Daoy (cell line): Measurements from ENCODE around the gene PLSCR3. TPM values are rescaled to one million over a fixed set of nuclear protein-coding genes. Genes with fewer than 3 reads are reported as not detected.
"Not testable (repeated sequence)": the region's sequence is repeated elsewhere in the genome, so short reads cannot be mapped to it uniquely, and the experiment has no call there.

Experiments used
- DNase-seq: peaks from one replicate; pipeline ENCODE4 v3.0.0-alpha.2; 2015; ENCODE audit warnings: low read depth
- total RNA-seq: library from RNA; depleted of rRNA; stranded (reverse); fragments of >200 nt; shearing (Covaris generic); gene quantifications from 2 replicates; pipeline ENCODE4 v1.2.3, GENCODE V29; 2014

PLSCR3 gene
- total RNA-seq, 1 experiment from 2014 or later = 14.1 TPM

- peak; percentile 29 for DNase-seq
Observed at GRCh38 chr17:7380855-7381683, 13.3 kb downstream of the PLSCR3 start, which contains the start of gene TNK1. TSS of gene TNK1 (plus strand) at chr17:7381089. CDS start at chr17:7382927, 1,838 bp downstream.

DNA sequence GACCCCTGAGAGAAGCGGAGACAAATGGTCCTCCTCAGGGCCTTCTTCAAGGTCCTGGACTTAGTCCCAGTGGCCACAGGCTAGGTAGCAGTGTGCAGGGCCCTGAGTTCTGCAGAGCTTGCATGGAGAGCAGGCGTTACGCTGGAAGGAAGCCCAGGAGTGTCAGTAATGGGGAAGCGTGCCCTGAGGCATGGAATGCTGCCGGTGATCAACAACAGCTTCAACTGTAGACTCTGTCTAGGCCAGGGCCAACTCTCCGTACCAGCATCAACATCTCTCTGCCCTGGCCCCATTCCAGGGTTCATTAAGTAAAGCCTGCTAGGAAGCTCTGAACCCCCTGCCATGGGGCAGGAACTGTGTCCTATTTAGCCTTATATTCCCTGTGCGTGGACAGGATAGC lies 14.0 kb downstream of the PLSCR3 start:
- DNase-seq = peak; percentile 24

DNA sequence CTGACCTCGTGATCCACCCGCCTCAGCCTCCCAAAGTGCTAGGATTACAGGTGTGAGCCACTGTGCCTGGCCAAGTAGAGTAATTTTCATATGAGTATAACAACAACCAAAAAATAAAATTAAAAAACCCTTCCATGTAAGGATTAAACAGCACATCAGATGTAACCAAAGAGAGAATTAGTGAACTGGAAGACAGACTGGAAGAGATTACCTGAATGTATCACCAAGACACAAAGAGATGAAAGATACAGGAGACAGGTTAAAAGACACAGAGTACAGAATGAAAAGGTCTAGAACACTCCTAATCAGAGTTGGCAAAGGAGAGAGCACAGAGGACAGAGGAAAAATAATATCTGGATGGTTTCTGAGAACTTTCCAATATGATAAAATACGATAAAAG lies 15.2 kb downstream of the PLSCR3 start:
- no peak for DNase-seq

- no peak for DNase-seq
Observed at GRCh38 chr17:7374353-7374752, 20.0 kb downstream of the PLSCR3 start.

DNA sequence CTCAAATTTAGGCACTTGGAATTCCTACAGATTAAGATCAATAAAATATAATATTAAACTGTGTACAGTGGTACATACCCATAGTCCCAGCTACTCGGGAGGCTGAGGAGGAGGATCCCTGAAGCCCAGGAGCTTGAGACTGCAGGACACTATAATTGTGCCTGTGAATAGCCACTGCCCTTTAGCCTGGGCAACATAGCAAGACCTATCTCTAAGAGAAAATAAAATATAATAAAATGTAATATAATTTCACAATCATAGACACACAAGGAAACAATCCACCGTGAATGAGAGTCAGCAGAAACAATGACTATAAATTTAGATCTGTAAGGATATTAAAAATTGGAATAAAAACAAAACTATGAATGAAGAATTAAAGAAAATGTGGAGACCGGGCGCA lies 23.5 kb downstream of the PLSCR3 start:
- DNase-seq = no peak

GRCh38 chr17:7369825-7370224 lies 24.5 kb downstream of the PLSCR3 start:
- no peak for DNase-seq

DNA sequence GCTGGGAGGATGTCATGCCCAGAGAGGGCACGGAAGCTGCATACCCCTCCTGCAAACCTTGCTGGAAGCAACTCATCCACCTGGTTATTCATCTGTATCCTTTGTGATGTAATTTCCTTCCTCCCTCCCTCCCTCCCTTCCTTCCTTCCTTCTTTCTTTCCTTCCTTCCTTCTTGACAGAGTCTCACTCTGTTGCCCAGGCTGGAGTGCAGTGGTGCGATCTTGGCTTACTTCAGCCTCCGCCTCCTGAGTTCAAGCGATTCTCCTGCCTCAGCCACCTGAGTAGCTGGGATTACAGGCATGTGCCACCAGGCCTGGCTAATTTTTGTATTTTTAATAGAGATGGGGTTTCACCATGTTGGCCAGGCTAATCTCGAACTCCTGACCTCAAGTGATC lies 25.7 kb downstream of the PLSCR3 start:
- DNase-seq = not testable (repeated sequence)

DNA sequence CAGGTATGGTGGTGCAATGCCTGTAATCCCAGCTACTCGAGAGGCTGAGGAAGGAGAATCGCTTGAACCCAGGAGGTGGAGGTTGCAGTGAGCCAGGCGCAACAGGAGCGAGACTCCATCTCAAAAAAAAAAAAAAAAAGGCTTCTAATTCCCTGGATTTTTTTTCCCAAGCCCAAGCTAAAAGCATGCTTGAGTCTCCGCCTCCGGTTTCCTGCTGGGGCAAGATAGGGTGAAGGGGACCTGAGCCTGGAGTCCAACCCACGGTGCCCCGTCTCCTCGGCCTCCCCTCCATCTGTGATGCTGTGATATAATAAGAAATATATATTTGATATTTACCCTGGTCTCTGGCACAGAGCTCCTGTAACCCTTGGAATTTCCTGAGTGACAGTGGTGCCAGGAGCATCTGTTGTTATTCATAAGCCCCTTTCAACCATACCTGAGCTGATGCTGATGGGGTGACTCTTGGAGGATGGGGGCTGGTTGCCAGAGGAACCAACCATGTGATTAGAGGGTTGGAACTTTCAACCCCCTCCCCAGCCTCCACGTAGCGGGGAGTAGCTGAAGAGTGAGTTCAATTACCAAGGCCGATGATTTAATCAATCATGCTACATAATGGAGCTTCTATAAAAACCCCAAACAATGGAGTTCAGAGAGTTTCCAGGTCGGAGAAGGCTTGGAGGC lies 26.3 kb downstream of the PLSCR3 start:
- no peak for DNase-seq

- no peak for DNase-seq
Observed at GRCh38 chr17:7367083-7367482, 27.2 kb downstream of the PLSCR3 start.

GRCh38 chr17:7365963-7366362 lies 28.4 kb downstream of the PLSCR3 start:
- DNase-seq = not testable (repeated sequence)

DNA sequence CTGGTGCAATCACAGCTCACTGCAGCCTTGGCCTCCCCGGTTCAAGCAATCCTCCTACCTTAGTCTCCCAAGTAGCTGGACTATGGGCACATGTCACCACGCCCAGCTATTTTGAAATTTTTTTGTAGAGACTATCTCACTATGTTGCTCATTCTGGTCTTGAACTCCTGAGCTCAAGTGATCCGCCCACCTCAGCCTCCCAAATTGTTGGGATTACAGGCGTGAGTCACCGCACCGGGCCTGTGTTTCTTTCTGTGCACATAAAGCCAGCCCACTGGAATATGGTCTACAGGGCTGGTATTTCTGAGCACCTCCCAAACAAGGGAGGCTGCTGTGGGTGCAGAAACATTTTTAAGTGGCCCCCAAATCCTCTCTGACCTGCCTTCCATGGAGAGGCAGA lies 31.0 kb downstream of the PLSCR3 start:
- peak; percentile 63 for DNase-seq

- DNase-seq = no peak
Observed at GRCh38 chr17:7361906-7362305, 32.4 kb downstream of the PLSCR3 start.

DNA sequence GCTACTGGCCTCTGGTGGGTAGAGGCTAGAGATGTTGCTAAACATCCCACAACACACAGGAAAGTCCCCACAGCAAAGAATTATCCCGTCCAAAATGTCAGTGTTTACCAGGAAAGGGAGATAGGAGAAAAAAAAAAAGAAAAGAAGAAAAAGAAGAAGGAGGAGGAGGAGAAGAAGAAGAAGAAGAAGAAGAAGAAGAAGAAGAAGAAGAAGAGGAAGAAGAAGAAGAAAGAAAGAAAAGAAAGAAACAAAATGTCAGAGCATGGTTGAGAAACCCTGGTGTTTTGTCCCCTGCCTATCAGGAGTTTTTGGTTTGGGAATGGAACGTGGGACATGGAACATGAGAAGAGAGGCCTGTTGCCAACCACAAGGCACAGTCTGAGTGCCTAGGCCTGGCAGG lies 36.9 kb downstream of the PLSCR3 start:
- no peak for DNase-seq

DNA sequence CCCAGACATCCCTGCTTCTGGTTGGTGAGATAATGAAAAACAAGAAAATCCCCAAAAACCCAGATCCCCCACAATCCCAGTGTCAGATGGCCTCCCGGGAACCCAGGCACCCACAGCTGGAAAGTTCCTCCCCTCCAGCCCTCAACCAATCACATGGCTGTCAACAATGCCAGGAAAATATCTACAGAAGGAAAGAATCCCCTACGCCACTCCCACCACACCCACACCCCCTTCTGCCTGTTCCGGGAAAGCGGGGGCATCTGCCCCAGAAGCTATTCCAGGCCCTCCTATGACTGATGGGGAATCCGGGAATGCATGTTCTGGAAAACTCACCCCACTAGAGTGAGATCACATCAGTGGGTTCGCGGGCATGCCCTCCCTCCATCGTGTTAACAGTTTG lies 37.6 kb downstream of the PLSCR3 start:
- DNase-seq = no peak

DNA sequence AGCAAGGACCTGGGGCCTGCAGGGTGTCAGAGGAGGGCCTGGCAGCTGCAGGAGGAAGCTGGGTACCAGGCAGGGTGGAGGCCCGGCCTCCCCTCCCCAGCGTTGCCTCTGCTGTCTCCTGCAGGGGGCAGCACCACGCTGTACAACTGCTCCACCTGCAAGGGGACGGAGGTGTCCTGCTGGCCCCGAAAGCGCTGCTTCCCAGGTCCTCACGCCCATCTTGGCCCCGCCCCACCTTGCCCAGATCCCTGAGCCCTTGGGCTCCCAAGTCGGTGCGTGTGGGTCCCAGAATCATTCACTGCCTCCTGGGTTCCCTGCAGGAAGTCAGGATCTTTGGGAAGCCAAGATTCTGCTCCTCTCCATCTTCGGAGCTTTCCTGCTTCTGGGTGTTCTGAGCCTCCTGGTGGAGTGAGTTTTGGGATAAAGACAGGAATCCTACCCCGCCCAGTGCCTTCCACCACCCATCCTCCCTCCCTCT lies 38.2 kb downstream of the PLSCR3 start:
- DNase-seq = peak; percentile 86

GRCh38 chr17:7355573-7355972 lies 38.8 kb downstream of the PLSCR3 start:
- no peak for DNase-seq

DNA sequence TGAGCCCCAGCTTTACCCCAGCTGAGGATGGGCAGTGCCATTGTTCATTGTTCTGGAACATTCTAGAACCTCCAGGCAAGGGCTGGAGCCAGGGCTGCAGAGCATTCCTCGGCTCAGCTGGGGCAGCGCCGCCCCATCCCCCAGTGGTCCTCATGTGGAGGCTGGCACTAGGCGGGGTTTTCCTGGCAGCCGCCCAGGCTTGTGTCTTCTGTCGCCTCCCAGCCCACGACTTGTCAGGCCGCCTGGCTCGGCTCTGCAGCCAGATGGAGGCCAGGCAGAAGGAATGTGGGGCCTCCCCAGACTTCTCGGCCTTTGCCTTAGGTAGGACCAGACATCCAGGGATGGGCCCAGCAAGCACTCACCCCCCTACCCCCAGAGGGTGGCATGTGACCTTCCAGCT lies 39.3 kb downstream of the PLSCR3 start, which contains the start of gene TMEM95:
TMEM95 (plus strand) TSS at position 104 of the 400 bp plus-strand sequence; CDS start at position 153, 49 bp downstream.
- DNase-seq = no peak

DNA sequence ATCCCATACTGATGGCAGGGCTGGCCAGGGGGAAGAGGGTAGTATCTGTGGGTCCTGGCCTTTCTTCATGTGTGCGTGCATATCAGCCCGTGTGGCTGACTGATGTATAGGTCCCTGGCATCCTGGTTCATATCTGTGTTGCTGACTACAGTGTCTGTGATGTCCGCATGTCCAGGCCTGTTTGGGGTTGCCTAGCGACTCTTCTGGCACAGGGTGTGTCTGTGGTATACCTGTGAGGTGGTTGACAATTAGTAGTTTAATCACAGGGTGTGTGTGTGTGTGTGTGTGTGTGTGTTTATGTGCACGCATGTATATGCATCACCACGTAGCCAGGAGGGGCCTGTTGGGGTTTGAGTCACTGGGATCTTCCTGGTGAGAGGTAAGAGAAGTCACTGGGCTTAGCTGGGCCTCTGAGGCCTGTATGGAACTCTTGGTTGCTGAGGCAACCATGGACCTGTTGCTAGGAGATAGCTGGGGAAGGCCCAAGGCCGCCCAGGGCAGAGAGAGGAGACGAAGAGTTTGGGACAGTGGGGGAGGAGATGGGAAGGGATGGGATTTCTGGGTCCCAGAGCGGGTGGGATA lies 40.0 kb downstream of the PLSCR3 start:
- DNase-seq = peak; percentile 38

GRCh38 chr17:7352910-7353635 lies 41.3 kb downstream of the PLSCR3 start:
- no peak for DNase-seq

GRCh38 chr17:7352503-7352889 lies 41.8 kb downstream of the PLSCR3 start:
- no peak for DNase-seq

DNA sequence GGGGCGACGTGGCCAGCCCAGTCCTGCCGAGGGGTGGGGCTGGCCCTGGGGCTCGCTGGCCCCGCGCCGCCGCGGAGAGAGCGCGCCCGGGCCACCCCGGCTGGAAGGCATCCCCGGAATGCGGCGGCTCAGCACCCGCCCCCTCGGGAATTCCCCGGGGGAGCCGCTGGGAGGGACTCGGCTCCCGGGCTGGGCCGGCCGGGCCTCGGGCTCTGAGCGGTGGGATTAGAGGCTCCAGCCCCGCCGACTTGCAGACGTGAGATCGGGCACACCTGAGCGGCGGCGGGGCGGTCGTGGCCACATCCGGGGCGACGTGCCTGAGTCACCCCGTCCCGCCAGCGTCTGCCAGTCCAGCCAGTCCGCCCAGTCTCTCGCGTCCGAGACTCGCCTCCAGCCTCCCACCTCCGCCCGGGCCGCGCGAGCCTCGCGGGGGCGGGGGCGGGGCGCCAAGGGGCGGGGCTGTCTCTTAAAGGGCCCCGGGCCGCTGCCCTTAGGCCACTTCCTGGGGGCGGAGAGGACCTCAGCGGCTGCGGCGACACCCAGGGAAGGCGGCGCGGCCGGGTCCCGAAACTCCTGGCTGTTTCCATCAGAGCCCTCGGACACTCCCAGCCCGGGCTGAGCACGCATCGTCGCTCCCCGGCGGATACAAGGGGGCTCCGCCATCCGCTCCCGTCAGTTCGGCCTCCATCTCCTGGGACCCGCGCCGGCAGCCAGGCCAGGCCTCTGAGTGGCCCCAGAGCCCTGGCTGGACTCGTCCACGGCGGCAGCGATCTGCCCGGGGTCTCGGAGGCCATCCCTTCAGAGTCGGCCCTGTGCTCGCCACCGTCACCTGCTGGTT lies 42.4 kb downstream of the PLSCR3 start, which contains the start of gene KCTD11:
KCTD11 (plus strand) TSS at position 498 of the 838 bp plus-strand sequence.
- DNase-seq = peak; percentile 95
